Keratinocyte (primary cell): ENCODE data around the gene A3GALT2. TPM values are rescaled to one million over a fixed set of nuclear protein-coding genes. Genes with fewer than 3 reads are reported as not detected.

Experiments
- DNase-seq: peaks from one replicate; pipeline ENCODE4 v3.0.0-alpha.2; 2011; ENCODE audit warnings: low read depth, missing footprints, low spot score
- FAIRE-seq: peaks from 2 replicates; lab custom pipeline; 2011; peaks lifted over from hg19 to GRCh38; lab: Jason Lieb, UNC
- H2AFZ ChIP-seq: 2 replicates; pipeline ENCODE4 v1.6.0; 2012; ENCODE audit warnings: low read length, control low read depth, inconsistent platforms; ENCODE audit not compliant: control insufficient read depth
- H3K27ac ChIP-seq: 2 replicates; pipeline ENCODE4 v1.5.1; 2011; ENCODE audit warnings: low read length; ENCODE audit not compliant: control insufficient read depth, insufficient read depth
- H3K27me3 ChIP-seq: 3 replicates; pipeline ENCODE4 v1.6.0; 2011; ENCODE audit warnings: low read length; ENCODE audit not compliant: control insufficient read depth, insufficient read depth; ENCODE audit errors: extremely low read depth
- H3K36me3 ChIP-seq, 2 experiments: 2 replicates in 1 of 2; 3 replicates in 1 of 2; pipeline ENCODE4 v1.5.1; 2011; ENCODE audit warnings: low read length in 2 of 2, mild to moderate bottlenecking in 1 of 2; ENCODE audit not compliant: control insufficient read depth in 2 of 2, insufficient read depth in 2 of 2; ENCODE audit errors: extremely low read depth in 1 of 2
- H3K4me1 ChIP-seq: 3 replicates; pipeline ENCODE4 v1.5.1; 2011; ENCODE audit warnings: low read length; ENCODE audit not compliant: control insufficient read depth, insufficient read depth; ENCODE audit errors: extremely low read depth
- H3K4me2 ChIP-seq: 3 replicates; pipeline ENCODE4 v1.6.0; 2011; ENCODE audit warnings: low read depth, low read length; ENCODE audit not compliant: control insufficient read depth, insufficient read depth; ENCODE audit errors: extremely low read depth
- H3K4me3 ChIP-seq, 3 experiments: fragments of 200-600 bp in 1 of 3; sonication (generic) in 1 of 3; 2 replicates in 2 of 3; 3 replicates in 1 of 3; pipeline ENCODE4 v1.5.1; 2011 to 2016; ENCODE audit warnings: low read length in 3 of 3, mild to moderate bottlenecking in 3 of 3, control low read depth in 2 of 3, inconsistent platforms in 1 of 3, low read depth in 1 of 3, mixed read lengths in 1 of 3, mixed run types in 1 of 3, moderate library complexity in 1 of 3; ENCODE audit not compliant: control insufficient read depth in 2 of 3, insufficient read depth in 2 of 3; ENCODE audit errors: extremely low read depth in 1 of 3
- H3K79me2 ChIP-seq: 2 replicates; pipeline ENCODE4 v1.6.0; 2012; ENCODE audit warnings: low read length; ENCODE audit not compliant: control insufficient read depth, insufficient read depth
- H3K9ac ChIP-seq: 3 replicates; pipeline ENCODE4 v1.6.0; 2011; ENCODE audit warnings: low read length; ENCODE audit not compliant: control insufficient read depth, insufficient read depth; ENCODE audit errors: extremely low read depth
- H3K9me1 ChIP-seq: 3 replicates; pipeline ENCODE4 v1.6.0; 2011; ENCODE audit warnings: low read length; ENCODE audit not compliant: control insufficient read depth, insufficient read depth; ENCODE audit errors: extremely low read depth
- H3K9me3 ChIP-seq: 2 replicates; pipeline ENCODE4 v1.5.1; 2012; ENCODE audit warnings: low read depth, low read length; ENCODE audit not compliant: control insufficient read depth
- H4K20me1 ChIP-seq: 3 replicates; pipeline ENCODE4 v1.6.0; 2011; ENCODE audit warnings: low read length; ENCODE audit not compliant: control insufficient read depth, insufficient read depth; ENCODE audit errors: extremely low read depth
- EZH2 ChIP-seq: IDR thresholded peaks from one replicate; pipeline ENCODE4 v1.6.1; 2012; ENCODE audit warnings: inconsistent platforms, mild to moderate bottlenecking, low read length, moderate library complexity
- dilution Hi-C: fragments of 300-500 bp; cut with MboI; formaldehyde crosslinking; loops from one replicate; pipeline ENCODE4 v1.7.0; 2020; ENCODE audit warnings: low sequenced_read_pairs; ENCODE audit not compliant: extremely low pct_ligation_motif_present
- polyA plus RNA-seq, 5 experiments: library from polyadenylated mRNA; depleted of rRNA in 3 of 5; stranded (reverse) in 3 of 5; stranded (forward) in 1 of 5; unstranded in 1 of 5; fragments of >200 nt; gene quantifications; 1 replicate in 1 of 5; 2 replicates in 3 of 5; 3 replicates in 1 of 5; pipeline versions ENCODE4 v1.2.1 to v1.2.3, GENCODE V29; 2011 to 2012; ENCODE audit warnings: missing spikeins in 2 of 5, low read depth in 1 of 5, low replicate concordance in 1 of 5
- TF ChIP-seq, protein P1 (sequence below), 3 experiments: IDR thresholded peaks in 1 of 3; conservative IDR thresholded peaks in 1 of 3; optimal IDR thresholded peaks in 1 of 3; 2 replicates in 2 of 3; 3 replicates in 1 of 3; pipeline versions ENCODE3 to v1.5.1; 2011; ENCODE audit warnings: low read length in 3 of 3, mild to moderate bottlenecking in 3 of 3, moderate library complexity in 2 of 3, control low read depth in 1 of 3, inconsistent platforms in 1 of 3; ENCODE audit not compliant: insufficient read depth in 2 of 3; ENCODE audit errors: extremely low read depth in 1 of 3

The A3GALT2 gene
- polyA plus RNA-seq, 1 donor (not counting 4 experiments of a cell fraction or from before 2014, with no cell fraction given) = not detected

DNA sequence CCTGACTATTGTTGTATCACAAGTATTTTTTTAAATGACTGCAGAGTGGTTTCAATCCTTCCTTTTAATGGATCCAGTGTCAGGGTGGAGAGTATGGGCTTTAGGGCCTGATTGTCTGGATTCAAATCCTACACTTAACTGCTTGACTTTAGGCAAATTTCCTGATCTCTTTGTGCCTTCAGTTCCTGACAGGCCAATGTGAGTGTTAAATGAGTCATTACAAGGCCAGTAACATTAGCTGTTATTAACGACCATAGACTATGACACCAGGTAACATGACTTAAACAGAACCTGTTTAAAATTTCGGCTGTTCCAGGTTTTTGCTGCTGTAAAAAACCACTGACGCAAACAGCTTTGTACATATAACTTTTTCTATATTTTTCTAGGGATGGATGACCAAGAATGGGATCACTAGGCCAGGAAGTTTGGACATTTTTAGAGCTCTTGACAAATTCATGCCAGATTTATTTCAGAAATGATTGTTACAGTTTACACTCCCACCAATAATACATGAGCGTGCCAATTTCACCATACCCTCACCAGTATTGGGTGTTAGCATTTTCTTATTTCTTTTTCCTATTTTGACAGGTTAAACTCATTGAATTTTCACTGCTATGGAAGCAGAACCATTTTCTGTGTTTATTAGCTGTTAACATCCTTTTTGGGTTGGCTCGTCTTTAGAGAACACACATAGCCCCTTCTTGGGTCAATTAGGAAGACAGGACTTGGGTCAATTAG lies 53.3 kb downstream of the A3GALT2 start:
- Histone ChIP-seq H3K4me1 (peaks cover 7% of the 10 kb centered on the region), H3K9me3 (no peaks in the 10 kb centered on the region), H3K4me3 (no peak overlapping the region), H3K9me1 (no peaks in the 10 kb centered on the region), H3K79me2 (no peaks in the 10 kb centered on the region), H3K36me3 (no peaks in the 10 kb centered on the region), H3K27me3 (no peaks in the 10 kb centered on the region), H3K9ac (no peak overlapping the region), H2AFZ (no peak overlapping the region), H4K20me1 (no peaks in the 10 kb centered on the region), H3K27ac (no peak overlapping the region), H3K4me2 (no peak overlapping the region)
- dilution Hi-C loops = no loop called here
- no peak for TF ChIP-seq EZH2
- TF ChIP-seq, protein P1, sequence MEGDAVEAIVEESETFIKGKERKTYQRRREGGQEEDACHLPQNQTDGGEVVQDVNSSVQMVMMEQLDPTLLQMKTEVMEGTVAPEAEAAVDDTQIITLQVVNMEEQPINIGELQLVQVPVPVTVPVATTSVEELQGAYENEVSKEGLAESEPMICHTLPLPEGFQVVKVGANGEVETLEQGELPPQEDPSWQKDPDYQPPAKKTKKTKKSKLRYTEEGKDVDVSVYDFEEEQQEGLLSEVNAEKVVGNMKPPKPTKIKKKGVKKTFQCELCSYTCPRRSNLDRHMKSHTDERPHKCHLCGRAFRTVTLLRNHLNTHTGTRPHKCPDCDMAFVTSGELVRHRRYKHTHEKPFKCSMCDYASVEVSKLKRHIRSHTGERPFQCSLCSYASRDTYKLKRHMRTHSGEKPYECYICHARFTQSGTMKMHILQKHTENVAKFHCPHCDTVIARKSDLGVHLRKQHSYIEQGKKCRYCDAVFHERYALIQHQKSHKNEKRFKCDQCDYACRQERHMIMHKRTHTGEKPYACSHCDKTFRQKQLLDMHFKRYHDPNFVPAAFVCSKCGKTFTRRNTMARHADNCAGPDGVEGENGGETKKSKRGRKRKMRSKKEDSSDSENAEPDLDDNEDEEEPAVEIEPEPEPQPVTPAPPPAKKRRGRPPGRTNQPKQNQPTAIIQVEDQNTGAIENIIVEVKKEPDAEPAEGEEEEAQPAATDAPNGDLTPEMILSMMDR (optimal IDR thresholded peaks at IDR 0.05 in 1 of 3, IDR thresholded peaks at IDR 0.05 in 1 of 3, conservative IDR thresholded peaks at IDR 0.05 in 1 of 3; ENCODE audit: extremely low read depth in 1 of 3, insufficient read depth in 2 of 3, low read length in 3 of 3) = no peak
- DNase-seq = no peak
- peak; percentile 69 for FAIRE-seq

DNA sequence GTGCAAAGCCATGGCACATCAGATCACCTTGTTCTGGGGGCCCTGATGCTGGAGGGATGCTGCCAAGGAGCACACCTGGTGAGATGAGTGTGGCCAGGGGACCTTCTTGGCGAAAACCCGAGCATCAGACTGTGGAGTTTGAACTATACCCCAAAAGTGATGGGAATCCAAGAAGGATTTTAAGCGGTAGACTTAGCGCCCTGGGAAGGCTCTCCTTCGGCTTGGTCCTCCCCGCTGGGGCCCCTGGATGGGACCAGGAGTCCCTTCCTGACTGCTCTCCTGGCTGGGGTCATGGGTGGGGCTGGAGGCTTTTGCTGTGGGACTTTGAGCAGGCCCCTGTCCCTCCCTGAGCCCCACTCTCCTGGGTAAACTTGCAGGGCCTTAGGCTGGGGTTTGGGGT lies 54.1 kb downstream of the A3GALT2 start:
- no peak for TF ChIP-seq EZH2
- TF ChIP-seq, protein P1 (optimal IDR thresholded peaks at IDR 0.05 in 1 of 3, IDR thresholded peaks at IDR 0.05 in 1 of 3, conservative IDR thresholded peaks at IDR 0.05 in 1 of 3; ENCODE audit: extremely low read depth in 1 of 3, insufficient read depth in 2 of 3, low read length in 3 of 3) = no peak
- no peaks in the 10 kb centered on the region for H3K36me3 ChIP-seq
- no peak for DNase-seq
- peaks cover 7% of the 10 kb centered on the region for H3K4me1 ChIP-seq
- H3K4me2 ChIP-seq = no peak overlapping the region
- H3K9ac ChIP-seq = no peak overlapping the region
- H2AFZ ChIP-seq = no peak overlapping the region
- H3K4me3 ChIP-seq = no peak overlapping the region
- no peak overlapping the region for H3K27ac ChIP-seq
- no peaks in the 10 kb centered on the region for H4K20me1 ChIP-seq
- H3K9me3 ChIP-seq = no peaks in the 10 kb centered on the region
- no peaks in the 10 kb centered on the region for H3K79me2 ChIP-seq
- no peaks in the 10 kb centered on the region for H3K27me3 ChIP-seq
- FAIRE-seq = no peak
- no peaks in the 10 kb centered on the region for H3K9me1 ChIP-seq
- dilution Hi-C loops = no loop called here
